Thyroid gland (tissue), 4 donors: ENCODE data around the gene B3GNT8.
"Not testable (repeated sequence)": the region's sequence is repeated elsewhere in the genome, so short reads cannot be mapped to it uniquely, and the experiment has no call there.

Experiments
- POLR2A ChIP-seq, 2 donors: fragments of 450-650 bp; IDR thresholded peaks; one replicate each; pipeline ENCODE4 v1.6.1; 2017; ENCODE audit warnings: antibody characterized with exemption in 2 of 2, mild to moderate bottlenecking in 2 of 2, moderate library complexity in 1 of 2
- TF ChIP-seq, protein P1 (sequence below), 6 experiments: fragments of 200-600 bp in 3 of 6; fragments of 450-650 bp in 3 of 6; sonication (generic) in 3 of 6; IDR thresholded peaks; one replicate each; pipeline ENCODE4 v1.5.1; 2016 to 2019; ENCODE audit warnings: antibody characterized with exemption in 6 of 6, mild to moderate bottlenecking in 2 of 6, inconsistent platforms in 1 of 6, moderate library complexity in 1 of 6

DNA sequence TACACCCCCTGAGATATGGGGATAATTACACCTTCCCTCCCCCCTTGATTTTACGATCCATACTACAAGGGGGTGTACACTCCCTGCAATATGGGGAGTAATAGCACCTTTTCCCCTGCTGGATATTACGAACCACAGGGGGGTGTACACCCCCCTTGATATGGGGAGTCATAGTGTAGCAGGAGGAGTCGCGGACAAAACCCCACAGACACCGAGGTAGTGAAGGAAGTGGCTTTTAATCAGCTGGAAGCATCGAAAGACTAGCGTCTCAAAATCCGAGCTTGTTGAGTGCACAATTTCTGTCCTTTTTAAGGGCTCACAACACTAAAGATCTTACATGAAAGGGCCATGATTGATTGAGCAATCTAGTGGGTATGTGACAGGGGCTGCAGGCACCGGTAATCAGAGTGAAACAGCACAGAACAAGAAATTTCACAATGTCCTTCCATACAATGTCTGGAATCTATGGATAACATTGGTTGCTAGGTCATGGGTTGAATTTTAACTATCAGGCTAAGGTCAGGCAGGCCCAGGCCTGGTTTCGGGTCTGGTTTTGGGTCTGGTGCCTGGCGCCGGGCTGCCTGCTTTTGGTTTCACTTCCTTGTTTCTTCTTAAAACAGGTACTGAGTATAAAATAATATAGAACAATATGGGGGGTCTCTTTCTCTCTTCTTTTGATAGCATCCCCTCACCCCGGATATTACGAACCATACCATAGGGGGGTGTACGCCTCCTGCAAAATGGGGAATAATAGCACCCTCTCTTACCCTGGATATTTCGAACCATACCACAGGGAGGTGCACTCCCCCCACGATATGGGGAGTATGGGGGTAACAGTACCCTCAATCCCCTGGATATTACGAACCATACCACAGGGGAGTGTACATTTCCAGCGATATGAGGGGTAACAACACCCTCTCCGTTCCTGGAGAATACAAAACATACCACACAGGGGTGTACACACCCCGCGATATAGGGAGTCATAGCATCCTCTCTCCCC is 36.4 kb upstream of the B3GNT8 start:
- TF ChIP-seq, protein P1, sequence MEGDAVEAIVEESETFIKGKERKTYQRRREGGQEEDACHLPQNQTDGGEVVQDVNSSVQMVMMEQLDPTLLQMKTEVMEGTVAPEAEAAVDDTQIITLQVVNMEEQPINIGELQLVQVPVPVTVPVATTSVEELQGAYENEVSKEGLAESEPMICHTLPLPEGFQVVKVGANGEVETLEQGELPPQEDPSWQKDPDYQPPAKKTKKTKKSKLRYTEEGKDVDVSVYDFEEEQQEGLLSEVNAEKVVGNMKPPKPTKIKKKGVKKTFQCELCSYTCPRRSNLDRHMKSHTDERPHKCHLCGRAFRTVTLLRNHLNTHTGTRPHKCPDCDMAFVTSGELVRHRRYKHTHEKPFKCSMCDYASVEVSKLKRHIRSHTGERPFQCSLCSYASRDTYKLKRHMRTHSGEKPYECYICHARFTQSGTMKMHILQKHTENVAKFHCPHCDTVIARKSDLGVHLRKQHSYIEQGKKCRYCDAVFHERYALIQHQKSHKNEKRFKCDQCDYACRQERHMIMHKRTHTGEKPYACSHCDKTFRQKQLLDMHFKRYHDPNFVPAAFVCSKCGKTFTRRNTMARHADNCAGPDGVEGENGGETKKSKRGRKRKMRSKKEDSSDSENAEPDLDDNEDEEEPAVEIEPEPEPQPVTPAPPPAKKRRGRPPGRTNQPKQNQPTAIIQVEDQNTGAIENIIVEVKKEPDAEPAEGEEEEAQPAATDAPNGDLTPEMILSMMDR (IDR thresholded peaks at IDR 0.05) = not testable (repeated sequence)
- not testable (repeated sequence) for TF ChIP-seq POLR2A (IDR thresholded peaks at IDR 0.05)
